ENCODE measurements around the gene HYDIN.
"Not testable (repeated sequence)": the region's sequence is repeated elsewhere in the genome, so short reads cannot be mapped to it uniquely, and the experiment has no call there.

HYDIN gene

DNA sequence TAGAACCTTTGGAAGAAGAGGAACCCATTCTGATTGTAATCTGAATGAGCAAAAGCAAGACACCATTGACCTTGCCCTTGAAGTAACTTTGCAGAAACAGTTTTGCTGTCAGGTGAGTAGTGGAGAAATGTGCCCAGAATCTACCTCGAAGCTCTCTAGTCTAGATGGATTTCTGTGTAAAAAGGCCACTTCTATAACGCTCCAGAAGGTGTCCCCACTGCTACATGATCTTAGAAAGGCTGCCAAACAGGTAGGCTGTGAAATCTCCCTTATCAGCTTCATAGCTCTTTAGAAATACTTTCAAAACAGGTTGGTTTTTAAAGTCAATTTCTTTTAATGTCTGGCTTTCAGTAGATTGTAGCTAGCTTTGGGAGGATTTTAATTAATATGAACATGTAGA, 230.8 kb downstream of the HYDIN start:
- not testable (repeated sequence) for DNase-seq (ENCODE audit: low spot score)

- not testable (repeated sequence) for DNase-seq (ENCODE audit: low spot score)
Measured at GRCh38 chr16:70995799-70996198, 234.7 kb downstream of the HYDIN start.

- DNase-seq (ENCODE audit: low spot score) = not testable (repeated sequence)
Measured at GRCh38 chr16:70992511-70992910, 238.0 kb downstream of the HYDIN start.

GRCh38 chr16:70987019-70987715, 243.4 kb downstream of the HYDIN start:
- DNase-seq (ENCODE audit: low spot score) = not testable (repeated sequence)

DNA sequence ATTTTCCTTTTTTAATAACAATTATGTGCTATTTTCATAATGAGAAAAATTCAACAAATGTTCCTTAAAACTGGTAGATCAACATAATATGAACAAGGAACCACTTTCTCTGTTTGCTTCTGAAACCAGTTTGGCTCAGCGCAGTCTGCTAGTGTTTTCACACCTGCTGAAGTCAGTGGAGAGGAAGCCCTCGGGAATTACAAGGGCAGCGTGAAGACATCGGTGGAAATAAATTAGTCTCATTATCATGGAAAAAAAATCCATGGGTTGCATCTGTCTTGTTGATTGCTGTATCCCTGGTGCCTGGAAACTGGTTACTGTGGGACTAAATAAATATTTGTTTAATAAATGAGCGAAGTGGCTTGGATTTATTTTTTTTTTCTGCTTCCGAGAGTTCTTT, 245.8 kb downstream of the HYDIN start:
- not testable (repeated sequence) for DNase-seq (ENCODE audit: low spot score)

- DNase-seq (ENCODE audit: low spot score) = not testable (repeated sequence)
Measured at GRCh38 chr16:70968332-70968731, 262.2 kb downstream of the HYDIN start.

DNA sequence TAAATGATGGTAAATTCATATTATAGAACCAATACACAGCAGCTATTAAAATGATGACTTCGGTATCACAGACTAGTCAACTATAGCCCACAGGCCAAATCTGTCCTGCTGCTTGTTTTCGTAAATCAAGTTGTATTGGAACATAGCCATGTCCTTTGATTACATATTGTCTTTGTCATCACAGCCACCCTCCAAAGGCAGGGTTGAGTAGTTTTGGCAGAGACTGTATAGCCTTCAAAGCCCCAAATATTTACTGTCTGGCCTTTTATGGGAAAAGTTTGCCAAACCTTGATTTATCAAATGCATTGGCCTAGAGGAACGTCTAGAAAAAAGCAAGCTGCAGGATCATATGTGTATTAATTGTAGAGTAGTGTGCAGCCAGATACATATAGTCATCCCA, 270.4 kb downstream of the HYDIN start:
- DNase-seq (ENCODE audit: low spot score) = not testable (repeated sequence)

- DNase-seq (ENCODE audit: low spot score) = not testable (repeated sequence)
Measured at GRCh38 chr16:70954922-70955321, 275.6 kb downstream of the HYDIN start.

DNA sequence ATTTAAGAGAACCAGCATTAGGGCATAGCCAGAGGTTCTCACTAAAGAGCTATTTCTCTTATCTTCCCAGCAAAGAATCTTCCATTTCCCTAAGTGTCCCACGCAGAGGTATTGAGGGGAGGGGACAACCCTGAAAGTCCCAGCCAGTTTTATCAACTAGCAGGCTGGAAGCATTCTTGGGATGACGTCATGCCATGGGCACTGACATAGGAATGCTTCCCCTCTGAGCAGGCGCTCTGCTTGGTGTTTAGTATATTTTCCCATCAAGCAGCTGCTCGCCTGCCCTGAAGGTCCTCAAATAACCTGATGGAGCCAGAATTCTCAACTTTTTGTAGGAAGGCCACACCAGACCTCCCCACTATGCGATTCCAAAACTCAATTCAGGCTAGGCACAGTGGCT, 276.7 kb downstream of the HYDIN start:
- not testable (repeated sequence) for DNase-seq (ENCODE audit: low spot score)

DNA sequence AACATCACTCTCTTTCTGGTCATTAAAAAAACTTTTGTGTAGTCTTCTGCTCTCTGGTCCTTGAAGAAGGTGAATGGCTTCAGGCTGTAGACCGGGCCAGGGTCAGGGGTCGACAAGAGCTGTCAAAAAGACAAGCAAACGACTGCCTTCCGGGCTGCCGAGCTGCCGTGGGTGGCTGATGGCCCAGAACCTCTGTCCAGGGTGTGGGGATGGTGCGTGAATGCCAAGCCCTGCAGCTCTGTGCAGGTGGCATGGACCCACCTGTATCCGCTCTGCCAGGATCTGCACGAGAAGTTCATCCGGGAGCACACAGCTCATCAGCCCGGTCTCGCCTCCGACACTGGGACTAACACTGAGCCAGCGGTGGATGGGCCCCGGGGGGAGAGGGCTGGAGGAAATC, 287.0 kb downstream of the HYDIN start:
- DNase-seq (ENCODE audit: low spot score) = not testable (repeated sequence)

DNA sequence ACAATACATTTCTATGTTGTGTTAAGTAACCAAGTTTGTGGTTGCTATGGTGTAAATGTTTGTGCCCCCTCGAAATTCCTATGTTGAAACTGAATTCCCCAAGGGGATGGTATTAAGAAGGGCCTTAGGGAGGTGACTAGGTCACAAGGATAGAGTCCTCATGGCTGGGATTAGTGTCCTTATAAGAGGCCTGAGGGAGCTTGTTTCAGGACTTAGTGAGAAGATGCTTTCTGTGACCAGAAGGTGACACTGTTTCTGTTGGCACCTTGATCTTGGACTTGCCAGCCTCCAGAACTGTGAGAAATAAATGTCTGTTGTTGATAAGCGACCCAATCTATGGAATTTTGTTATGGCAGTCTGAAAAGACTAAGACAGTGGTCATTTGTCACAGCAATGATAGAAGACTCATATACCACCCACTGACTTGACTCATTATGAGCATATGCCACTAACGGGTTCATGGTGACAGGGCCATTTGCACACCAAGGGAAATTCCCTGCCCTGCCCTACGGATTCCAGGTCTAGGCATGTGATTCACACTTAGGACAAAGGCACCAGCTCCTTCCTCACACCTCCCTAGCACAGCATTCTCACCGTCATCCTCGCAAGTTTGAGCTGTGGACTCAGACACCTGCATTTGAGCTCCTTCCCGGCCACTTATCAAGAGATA, 290.7 kb downstream of the HYDIN start:
- not testable (repeated sequence) for DNase-seq (ENCODE audit: low spot score)

- DNase-seq (ENCODE audit: low spot score) = not testable (repeated sequence)
Measured at GRCh38 chr16:70936781-70937525, 293.6 kb downstream of the HYDIN start.

- not testable (repeated sequence) for DNase-seq (ENCODE audit: low spot score)
Measured at GRCh38 chr16:70935325-70935724, 295.2 kb downstream of the HYDIN start.

DNA sequence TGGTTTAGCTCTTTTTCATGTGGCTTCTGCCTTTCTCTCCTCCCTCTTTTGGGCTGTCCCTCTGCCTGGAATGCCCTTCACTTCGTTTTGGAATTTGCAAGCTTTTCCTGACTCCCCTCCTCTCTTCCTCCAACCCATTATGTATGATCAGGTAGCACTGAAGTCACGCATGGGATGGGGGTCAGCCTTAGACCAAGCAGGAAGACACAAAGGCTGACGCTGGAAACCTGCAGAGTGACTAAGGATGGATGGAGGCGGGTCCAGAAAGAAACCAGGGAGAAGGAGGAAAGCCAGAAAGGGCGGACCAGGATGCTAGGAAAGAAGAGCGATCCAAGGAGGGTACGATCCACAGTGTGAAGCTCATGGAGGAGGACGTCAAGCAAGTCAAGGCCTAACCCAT, 296.8 kb downstream of the HYDIN start:
- not testable (repeated sequence) for DNase-seq (ENCODE audit: low spot score)

DNA sequence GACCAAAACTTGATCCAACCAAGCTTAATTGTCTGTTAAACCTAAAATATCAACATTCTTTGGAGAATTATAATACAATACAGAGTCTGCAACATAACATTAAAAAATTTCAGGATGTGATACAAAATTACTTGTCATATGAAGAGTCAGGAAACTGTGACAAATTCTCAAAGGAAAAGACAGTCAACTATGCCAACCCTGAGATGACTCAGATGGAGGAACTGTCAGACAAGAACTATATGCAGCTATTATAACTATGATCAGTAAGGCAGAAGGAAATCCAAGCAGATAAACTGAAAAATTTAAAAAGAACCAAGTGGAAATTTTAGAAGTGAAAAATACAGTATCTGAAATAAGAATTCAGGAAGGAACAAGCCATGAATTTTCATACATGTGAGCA, 299.8 kb downstream of the HYDIN start:
- not testable (repeated sequence) for DNase-seq (ENCODE audit: low spot score)

DNA sequence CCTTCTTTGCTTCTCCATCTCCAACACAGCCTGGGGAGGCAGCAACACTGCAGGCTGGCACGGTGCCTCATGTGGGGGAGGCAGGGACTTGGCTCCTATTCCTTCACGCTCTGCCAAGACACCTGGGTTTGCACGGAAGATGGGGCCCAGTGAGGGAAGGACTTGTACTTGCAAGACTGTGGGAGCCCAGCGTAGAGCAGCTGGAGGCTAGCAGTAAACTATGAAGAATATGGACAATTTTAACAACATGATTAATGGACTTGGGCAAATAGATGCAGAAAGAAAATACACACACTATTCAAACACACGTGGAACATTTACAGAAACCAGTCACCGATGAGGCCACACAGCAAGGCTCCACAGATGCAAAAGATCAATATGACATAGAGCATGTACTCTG, 308.4 kb downstream of the HYDIN start:
- not testable (repeated sequence) for DNase-seq (ENCODE audit: low spot score)

DNA sequence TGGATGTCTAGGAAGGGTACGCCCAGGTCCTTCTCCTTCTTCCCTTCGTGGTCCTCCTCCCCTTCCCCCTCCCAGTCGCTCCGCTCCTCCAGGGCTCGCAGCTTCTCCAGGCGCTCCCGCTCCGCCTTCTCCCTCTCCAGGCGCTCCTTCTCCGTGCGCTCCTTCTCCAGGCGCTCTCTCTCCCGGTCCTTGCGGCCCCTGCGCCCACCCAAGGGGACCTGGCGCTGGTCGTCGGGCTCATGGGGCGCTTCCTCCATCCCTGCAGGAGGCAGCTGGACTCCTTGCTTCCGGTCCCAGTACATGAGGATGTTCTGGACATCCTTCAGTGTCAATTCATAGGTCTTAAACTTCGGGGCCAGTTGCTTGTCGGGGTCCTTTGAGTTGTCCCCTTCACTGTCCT, 309.9 kb downstream of the HYDIN start:
- not testable (repeated sequence) for DNase-seq (ENCODE audit: low spot score)

DNA sequence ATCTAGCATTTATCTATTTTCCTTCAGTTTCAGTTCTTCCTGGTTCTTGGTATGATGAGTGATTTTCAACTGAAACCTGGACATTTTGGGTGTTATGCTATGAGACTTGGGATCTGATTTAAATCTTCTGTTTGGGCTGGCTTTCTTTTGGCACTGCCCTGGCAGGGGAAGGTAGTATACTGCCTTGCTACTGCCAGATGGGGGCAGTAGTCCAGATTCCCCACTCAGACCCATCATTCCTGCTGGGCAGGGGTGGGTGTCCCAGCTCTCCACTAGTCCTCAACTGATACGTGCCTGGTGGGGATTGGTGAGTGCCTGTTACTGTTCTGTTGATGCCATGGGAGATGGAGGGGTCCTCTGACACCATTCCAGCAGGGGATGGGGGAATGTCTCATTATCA, 342.3 kb downstream of the HYDIN start:
- not testable (repeated sequence) for DNase-seq (ENCODE audit: low spot score)

- not testable (repeated sequence) for DNase-seq (ENCODE audit: low spot score)
Measured at GRCh38 chr16:70884652-70885051, 345.9 kb downstream of the HYDIN start.

DNA sequence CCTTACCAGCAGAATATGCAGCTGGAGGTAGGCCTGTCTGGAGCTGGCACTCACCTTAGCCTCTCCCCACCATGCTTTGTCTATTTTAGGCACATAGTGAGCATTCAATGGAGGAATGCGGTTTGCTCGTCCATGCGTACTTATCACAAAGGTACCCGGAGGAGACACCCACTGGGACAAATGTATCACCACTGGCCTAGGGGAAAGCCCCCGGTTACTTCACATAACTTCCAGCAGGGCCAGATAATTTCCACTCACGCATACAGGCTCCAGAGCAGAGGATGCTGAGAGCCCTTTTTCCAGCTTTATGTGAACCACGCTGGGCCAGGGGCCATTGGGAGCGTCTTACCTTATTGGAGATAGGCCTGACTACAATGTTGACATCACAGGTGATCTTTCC, 348.2 kb downstream of the HYDIN start:
- DNase-seq (ENCODE audit: low spot score) = not testable (repeated sequence)

DNA sequence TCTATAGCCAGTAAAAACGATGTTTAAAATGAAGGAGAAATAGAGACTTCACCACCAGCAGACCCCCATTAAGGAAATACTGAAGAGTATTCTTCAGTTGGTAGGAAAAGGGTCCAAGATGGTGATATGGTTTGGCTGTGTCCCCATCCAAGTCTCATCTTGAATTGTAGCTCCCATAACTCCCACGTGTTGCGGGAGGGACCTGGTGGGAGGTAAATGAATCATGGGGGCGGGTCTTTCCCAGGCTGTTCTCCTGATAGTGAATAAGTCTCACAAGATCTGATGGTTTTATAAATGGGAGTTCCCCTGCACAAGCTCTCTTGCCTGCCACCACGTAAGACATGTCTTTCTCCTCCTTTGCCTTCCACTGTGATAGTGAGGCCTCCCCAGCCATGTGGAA, 352.6 kb downstream of the HYDIN start:
- DNase-seq (ENCODE audit: low spot score) = not testable (repeated sequence)

GRCh38 chr16:70876442-70876841, 354.1 kb downstream of the HYDIN start:
- not testable (repeated sequence) for DNase-seq (ENCODE audit: low spot score)
